ENCODE data around the gene IFI16. TPM values are rescaled to one million over a fixed set of nuclear protein-coding genes. Genes with fewer than 3 reads are reported as not detected.

IFI16 gene
- total and polyA plus RNA-seq, 10 of the 15 experiments (the other 5 are each of a cell fraction or from before 2014, with no cell fraction given), result 120 to 375 (median 188) TPM

DNA sequence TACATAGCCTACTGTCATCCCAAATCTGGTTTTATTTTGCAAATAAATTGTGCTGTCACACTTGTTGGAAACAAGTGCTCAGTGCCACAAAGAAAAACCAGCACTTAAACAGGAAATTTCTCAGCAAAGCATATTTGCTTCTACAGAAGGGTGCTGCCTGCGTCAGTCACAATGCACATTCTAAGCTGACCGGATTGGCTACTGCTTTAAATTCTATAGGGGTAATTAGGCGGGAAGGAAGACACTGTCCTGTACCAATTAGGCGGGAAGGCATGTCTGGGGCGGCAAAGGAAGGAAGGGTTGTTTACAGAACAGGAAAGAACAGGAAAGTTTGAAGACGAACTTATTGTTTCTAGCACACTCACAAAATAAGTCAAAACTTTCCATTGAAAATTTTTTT is 2.8 kb downstream of the IFI16 start (continued):
- TF ChIP-seq, protein P1, sequence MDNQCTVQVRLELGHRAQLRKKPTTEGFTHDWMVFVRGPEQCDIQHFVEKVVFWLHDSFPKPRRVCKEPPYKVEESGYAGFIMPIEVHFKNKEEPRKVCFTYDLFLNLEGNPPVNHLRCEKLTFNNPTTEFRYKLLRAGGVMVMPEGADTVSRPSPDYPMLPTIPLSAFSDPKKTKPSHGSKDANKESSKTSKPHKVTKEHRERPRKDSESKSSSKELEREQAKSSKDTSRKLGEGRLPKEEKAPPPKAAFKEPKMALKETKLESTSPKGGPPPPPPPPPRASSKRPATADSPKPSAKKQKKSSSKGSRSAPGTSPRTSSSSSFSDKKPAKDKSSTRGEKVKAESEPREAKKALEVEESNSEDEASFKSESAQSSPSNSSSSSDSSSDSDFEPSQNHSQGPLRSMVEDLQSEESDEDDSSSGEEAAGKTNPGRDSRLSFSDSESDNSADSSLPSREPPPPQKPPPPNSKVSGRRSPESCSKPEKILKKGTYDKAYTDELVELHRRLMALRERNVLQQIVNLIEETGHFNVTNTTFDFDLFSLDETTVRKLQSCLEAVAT (IDR thresholded peaks at IDR 0.05), result 0 out of 2 replicates have a peak, but pooled peaks have one; percentile 19
- 0 out of 2 replicates have a peak, but pooled peaks have one; percentile 24 for TF ChIP-seq IKZF1 (conservative IDR thresholded peaks at IDR 0.05)
- no peak for TF ChIP-seq NR2C1 (IDR thresholded peaks at IDR 0.05)
- no peak for TF ChIP-seq RCOR1 (conservative IDR thresholded peaks at IDR 0.05; ENCODE audit: low read depth, low read length)
- TF ChIP-seq POLR2AphosphoS2 (IDR thresholded peaks at IDR 0.05; ENCODE audit: low read depth, low read length), result no peak; the same call in 1 of the 2 replicates
- TF ChIP-seq BCL11A (IDR thresholded peaks at IDR 0.05; ENCODE audit: low read depth, low read length), result no peak
- peak; percentile 28; the same call in 1 of the 2 replicates for TF ChIP-seq TAF1 (IDR thresholded peaks at IDR 0.05; ENCODE audit: borderline replicate concordance, low read depth, low read length)
- no peak for TF ChIP-seq CHD2 (IDR thresholded peaks at IDR 0.05; ENCODE audit: borderline replicate concordance, low read depth, low read length)
- no peak for TF ChIP-seq JUNB (IDR thresholded peaks at IDR 0.05)
- no peak for TF ChIP-seq TBL1XR1 (IDR thresholded peaks at IDR 0.05; ENCODE audit: low read depth, low read length)
- TF ChIP-seq, protein P2, sequence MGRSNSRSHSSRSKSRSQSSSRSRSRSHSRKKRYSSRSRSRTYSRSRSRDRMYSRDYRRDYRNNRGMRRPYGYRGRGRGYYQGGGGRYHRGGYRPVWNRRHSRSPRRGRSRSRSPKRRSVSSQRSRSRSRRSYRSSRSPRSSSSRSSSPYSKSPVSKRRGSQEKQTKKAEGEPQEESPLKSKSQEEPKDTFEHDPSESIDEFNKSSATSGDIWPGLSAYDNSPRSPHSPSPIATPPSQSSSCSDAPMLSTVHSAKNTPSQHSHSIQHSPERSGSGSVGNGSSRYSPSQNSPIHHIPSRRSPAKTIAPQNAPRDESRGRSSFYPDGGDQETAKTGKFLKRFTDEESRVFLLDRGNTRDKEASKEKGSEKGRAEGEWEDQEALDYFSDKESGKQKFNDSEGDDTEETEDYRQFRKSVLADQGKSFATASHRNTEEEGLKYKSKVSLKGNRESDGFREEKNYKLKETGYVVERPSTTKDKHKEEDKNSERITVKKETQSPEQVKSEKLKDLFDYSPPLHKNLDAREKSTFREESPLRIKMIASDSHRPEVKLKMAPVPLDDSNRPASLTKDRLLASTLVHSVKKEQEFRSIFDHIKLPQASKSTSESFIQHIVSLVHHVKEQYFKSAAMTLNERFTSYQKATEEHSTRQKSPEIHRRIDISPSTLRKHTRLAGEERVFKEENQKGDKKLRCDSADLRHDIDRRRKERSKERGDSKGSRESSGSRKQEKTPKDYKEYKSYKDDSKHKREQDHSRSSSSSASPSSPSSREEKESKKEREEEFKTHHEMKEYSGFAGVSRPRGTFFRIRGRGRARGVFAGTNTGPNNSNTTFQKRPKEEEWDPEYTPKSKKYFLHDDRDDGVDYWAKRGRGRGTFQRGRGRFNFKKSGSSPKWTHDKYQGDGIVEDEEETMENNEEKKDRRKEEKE (IDR thresholded peaks at IDR 0.05), result no peak
- peak; percentile 84 for TF ChIP-seq POLR2AphosphoS5 (IDR thresholded peaks at IDR 0.05; ENCODE audit: low read length)
- no peak for TF ChIP-seq MEF2B (IDR thresholded peaks at IDR 0.05; ENCODE audit: partially characterized antibody, poor library complexity, severe bottlenecking)
- TF ChIP-seq, protein P3, sequence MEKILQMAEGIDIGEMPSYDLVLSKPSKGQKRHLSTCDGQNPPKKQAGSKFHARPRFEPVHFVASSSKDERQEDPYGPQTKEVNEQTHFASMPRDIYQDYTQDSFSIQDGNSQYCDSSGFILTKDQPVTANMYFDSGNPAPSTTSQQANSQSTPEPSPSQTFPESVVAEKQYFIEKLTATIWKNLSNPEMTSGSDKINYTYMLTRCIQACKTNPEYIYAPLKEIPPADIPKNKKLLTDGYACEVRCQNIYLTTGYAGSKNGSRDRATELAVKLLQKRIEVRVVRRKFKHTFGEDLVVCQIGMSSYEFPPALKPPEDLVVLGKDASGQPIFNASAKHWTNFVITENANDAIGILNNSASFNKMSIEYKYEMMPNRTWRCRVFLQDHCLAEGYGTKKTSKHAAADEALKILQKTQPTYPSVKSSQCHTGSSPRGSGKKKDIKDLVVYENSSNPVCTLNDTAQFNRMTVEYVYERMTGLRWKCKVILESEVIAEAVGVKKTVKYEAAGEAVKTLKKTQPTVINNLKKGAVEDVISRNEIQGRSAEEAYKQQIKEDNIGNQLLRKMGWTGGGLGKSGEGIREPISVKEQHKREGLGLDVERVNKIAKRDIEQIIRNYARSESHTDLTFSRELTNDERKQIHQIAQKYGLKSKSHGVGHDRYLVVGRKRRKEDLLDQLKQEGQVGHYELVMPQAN (conservative IDR thresholded peaks at IDR 0.05), result peak; percentile 30
- no peak for TF ChIP-seq HDAC2 (IDR thresholded peaks at IDR 0.05)
- TF ChIP-seq ATF7 (IDR thresholded peaks at IDR 0.05; ENCODE audit: low read depth), result 0 out of 2 replicates have a peak, but pooled peaks have one; percentile 11
- TF ChIP-seq STAT1 (conservative IDR thresholded peaks at IDR 0.05), result no peak
- TF ChIP-seq ASH2L (IDR thresholded peaks at IDR 0.05; ENCODE audit: borderline replicate concordance, low read depth), result no peak
- no peak for TF ChIP-seq IKZF2 (IDR thresholded peaks at IDR 0.05)
- no peak for TF ChIP-seq WRNIP1 (IDR thresholded peaks at IDR 0.05; ENCODE audit: borderline replicate concordance, low read depth, low read length)
- no peak for TF ChIP-seq BRCA1 (IDR thresholded peaks at IDR 0.05; ENCODE audit: low read depth, low read length)
- no peak for TF ChIP-seq KDM1A (IDR thresholded peaks at IDR 0.05; ENCODE audit: borderline replicate concordance)
- TF ChIP-seq CHD4 (IDR thresholded peaks at IDR 0.05), result no peak
- TF ChIP-seq, protein P4, sequence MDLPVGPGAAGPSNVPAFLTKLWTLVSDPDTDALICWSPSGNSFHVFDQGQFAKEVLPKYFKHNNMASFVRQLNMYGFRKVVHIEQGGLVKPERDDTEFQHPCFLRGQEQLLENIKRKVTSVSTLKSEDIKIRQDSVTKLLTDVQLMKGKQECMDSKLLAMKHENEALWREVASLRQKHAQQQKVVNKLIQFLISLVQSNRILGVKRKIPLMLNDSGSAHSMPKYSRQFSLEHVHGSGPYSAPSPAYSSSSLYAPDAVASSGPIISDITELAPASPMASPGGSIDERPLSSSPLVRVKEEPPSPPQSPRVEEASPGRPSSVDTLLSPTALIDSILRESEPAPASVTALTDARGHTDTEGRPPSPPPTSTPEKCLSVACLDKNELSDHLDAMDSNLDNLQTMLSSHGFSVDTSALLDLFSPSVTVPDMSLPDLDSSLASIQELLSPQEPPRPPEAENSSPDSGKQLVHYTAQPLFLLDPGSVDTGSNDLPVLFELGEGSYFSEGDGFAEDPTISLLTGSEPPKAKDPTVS (IDR thresholded peaks at IDR 0.05; ENCODE audit: low read depth, low read length), result no peak
- no peak for TF ChIP-seq CEBPB (IDR thresholded peaks at IDR 0.05; ENCODE audit: borderline replicate concordance in 1 of 2, low read depth in 2 of 2, low read length in 2 of 2)
- no peak for TF ChIP-seq EGR1 (IDR thresholded peaks at IDR 0.05; ENCODE audit: borderline replicate concordance in 1 of 2, low read depth in 2 of 2, low read length in 2 of 2)
